Mucosa of descending colon (tissue), 3 donors: ENCODE data around the gene TRIM16. TPM values are rescaled to one million over a fixed set of nuclear protein-coding genes. Genes with fewer than 3 reads are reported as not detected.
"Not testable (repeated sequence)": the region's sequence is repeated elsewhere in the genome, so short reads cannot be mapped to it uniquely, and the experiment has no call there.

Experiments
- ATAC-seq: fragments of 200-7000 bp; cut with Tn5 transposase; one replicate; pipeline ENCODE4 v1.9.1; 2020; ENCODE audit warnings: mild to moderate bottlenecking, moderate library complexity
- DNase-seq, 3 donors: peaks; one replicate each; pipeline ENCODE4 v3.0.0-alpha.2; 2020
- H3K36me3 ChIP-seq: fragments of 200-600 bp; one replicate; pipeline ENCODE4 v1.8.0; 2021; ENCODE audit warnings: low read depth, mild to moderate bottlenecking
- H3K4me1 ChIP-seq: fragments of 200-600 bp; one replicate; pipeline ENCODE4 v1.8.0; 2021; ENCODE audit warnings: low read depth, mild to moderate bottlenecking
- H3K4me3 ChIP-seq: fragments of 200-600 bp; one replicate; pipeline ENCODE4 v1.8.0; 2021; ENCODE audit warnings: mild to moderate bottlenecking
- H3K9me3 ChIP-seq: fragments of 200-600 bp; one replicate; pipeline ENCODE4 v1.8.0; 2021; ENCODE audit warnings: mild to moderate bottlenecking
- intact Hi-C, 2 donors: fragments of 100-400 bp; cut with DNase I in 1 of 2; cut with micrococcal nuclease in 1 of 2; formaldehyde crosslinking; loops; one replicate each; pipeline versions ENCODE4 v1.11.0 to v1.11.1; 2022; cut with DNase I, micrococcal nuclease
- long read RNA-seq, 2 donors: library from polyadenylated mRNA; unstranded; transcript quantifications; one replicate each; pipeline ENCODE4 v2.0.0, GENCODE V29; 2019 to 2021
- total RNA-seq, 3 donors: library from RNA; stranded (reverse); fragmentation: NEBNext Ultra II Directional in 2 of 3; extraction: Animal tissue kit (Norgen Biotek cat#: 25700) in 2 of 3; gene quantifications; one replicate each; pipeline versions ENCODE4 v1.2.1 to v1.2.4, GENCODE V29; 2021 to 2023
- donor health status: DM: no; HTN: no; CAD: no; lungs with moderate emphysema.
- donor health status: DM: no; HTN: no; CAD: no.
- donor health status: DM: no; HTN: yes; CAD: no.

TRIM16 gene
- total RNA-seq, result 10 to 100 TPM; 20.1 to 22.8 (median 21.9) TPM
- long read RNA-seq, donor 1, transcript TRIM16-211 (5 exons, 1,979 nt), result major isoform, 6 of 27 reads
- long read RNA-seq, donor 1, partial matches to known transcripts, result 14 of 27 reads
- long read RNA-seq, donor 1, other reads (novel, unspliced or antisense), result 7 of 27 reads
- long read RNA-seq, donor 2, partial matches to known transcripts, result 14 of 19 reads
- long read RNA-seq, donor 2, other reads (novel, unspliced or antisense), result 5 of 19 reads

DNA sequence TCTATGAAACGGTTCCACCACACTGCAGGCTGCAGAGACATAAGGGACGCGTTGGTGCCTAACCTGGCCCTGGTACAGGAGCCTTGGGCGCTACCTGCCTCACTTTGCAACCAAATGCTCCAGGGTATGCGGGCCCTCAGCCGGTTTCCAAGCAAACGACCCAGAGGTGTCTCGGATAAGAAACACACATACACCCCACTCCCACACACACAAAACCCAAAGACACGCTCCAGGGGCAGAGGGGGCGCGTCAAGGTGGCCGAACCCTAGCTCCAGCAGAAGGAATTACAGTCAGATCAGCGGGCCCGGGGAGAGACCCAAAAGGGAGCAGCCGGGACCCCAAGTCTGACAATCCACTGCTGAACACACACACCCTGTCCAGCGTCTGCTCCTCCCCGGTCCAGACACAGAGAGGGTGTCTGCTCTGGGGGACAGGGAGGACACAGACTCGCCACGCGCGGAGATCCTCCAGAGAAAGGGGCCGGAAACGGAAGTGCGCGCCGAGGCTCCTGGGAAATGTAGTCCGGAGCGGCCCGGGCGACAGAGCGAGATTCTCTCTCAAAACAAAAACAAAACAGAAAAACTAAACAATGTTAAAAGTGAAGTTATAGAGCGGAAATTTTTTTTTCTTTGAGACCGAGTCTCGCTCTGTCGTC lies at the start of gene TRIM16:
Gene TRIM16, minus strand, starts transcription at position 488 of the 655 bp plus-strand sequence. CDS start 32,702 bp downstream, outside the sequence.
- H3K4me1 ChIP-seq, H3K36me3 ChIP-seq, H3K9me3 ChIP-seq, intact Hi-C loops: not testable (repeated sequence)
- peak within 1 kb of the TSS; percentile 17 for H3K4me3 ChIP-seq
- ATAC-seq (peak; percentile 89), DNase-seq (peak; percentile 88 to 90 (median 89))

DNA sequence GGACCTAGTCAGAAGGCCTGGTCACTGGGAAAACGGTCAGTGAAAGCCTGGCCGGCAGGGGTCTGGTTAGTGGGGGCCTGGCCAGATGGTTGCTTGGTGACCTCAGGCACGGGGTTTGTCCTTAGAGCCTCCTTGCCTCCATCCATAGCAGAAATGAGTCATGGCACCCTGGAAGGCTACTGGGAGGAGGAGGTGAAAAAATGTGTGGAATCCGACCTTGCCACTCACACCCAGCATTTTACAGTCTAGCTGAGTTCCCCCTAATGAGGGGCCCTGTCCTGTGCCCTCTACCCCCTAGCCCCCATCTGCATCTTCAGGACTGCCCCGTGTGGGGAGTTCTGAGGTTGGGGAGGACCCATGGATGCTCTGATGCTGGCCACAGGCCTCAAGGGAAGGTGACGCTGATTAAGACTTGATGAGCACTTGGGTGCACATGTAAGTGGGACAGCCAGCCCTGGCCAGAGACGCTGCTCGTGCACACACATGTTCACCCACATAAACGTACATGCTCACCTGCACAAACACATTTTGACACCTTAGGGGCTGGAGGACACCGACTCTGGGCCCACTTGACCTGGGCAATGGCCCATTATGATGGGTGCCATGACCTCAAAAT lies 49.2 kb upstream of the TRIM16 start:
- H3K36me3 ChIP-seq, DNase-seq, H3K4me3 ChIP-seq, intact Hi-C loops, H3K4me1 ChIP-seq, H3K9me3 ChIP-seq, ATAC-seq: not testable (repeated sequence)

DNA sequence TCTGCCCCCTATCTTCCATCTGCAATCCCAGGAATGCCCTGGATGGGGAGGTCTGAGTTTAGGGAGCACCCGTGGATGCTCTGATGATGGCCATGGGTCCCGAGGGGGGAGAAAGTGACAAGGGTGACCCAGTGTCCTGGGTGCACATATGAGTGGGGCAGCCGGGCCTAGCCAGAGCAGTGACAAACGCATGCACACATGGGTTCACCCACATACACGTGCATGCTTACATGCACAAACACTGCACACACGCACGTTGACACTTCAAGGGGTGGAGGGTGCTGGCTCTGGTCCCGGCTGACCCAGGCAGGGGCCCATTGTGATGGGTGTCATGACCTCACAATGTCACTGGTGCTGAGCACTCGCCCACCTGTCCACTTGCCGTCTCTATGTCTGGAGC lies 47.8 kb upstream of the TRIM16 start, which contains the start of gene TBC1D26:
Gene TBC1D26, plus strand, starts transcription at position 384 of the 400 bp plus-strand sequence. CDS start 3,066 bp downstream, outside the sequence.
- intact Hi-C loops, H3K36me3 ChIP-seq, DNase-seq, ATAC-seq, H3K4me1 ChIP-seq, H3K4me3 ChIP-seq, H3K9me3 ChIP-seq: not testable (repeated sequence)

DNA sequence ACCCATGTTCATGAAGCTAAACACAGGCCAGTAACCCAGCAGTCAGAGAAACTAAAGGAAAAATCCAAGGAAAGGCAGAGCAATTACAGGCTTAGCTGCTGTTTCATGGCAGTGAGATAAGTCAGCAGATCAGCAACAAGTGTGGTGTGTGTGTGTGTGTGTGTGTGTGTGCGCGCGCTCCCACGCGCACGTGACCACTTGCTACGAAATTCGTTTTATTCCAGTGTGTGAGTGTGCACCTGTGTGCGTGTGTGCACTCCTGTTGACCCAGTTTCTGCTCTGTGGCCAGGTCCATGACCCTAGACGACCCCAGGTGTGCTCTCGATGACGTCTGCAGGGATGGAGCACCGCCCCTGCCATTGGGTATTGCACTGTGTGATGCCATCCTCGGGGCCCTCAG lies 46.4 kb upstream of the TRIM16 start:
- ATAC-seq, H3K4me3 ChIP-seq, H3K4me1 ChIP-seq, intact Hi-C loops, H3K36me3 ChIP-seq, DNase-seq, H3K9me3 ChIP-seq: not testable (repeated sequence)

DNA sequence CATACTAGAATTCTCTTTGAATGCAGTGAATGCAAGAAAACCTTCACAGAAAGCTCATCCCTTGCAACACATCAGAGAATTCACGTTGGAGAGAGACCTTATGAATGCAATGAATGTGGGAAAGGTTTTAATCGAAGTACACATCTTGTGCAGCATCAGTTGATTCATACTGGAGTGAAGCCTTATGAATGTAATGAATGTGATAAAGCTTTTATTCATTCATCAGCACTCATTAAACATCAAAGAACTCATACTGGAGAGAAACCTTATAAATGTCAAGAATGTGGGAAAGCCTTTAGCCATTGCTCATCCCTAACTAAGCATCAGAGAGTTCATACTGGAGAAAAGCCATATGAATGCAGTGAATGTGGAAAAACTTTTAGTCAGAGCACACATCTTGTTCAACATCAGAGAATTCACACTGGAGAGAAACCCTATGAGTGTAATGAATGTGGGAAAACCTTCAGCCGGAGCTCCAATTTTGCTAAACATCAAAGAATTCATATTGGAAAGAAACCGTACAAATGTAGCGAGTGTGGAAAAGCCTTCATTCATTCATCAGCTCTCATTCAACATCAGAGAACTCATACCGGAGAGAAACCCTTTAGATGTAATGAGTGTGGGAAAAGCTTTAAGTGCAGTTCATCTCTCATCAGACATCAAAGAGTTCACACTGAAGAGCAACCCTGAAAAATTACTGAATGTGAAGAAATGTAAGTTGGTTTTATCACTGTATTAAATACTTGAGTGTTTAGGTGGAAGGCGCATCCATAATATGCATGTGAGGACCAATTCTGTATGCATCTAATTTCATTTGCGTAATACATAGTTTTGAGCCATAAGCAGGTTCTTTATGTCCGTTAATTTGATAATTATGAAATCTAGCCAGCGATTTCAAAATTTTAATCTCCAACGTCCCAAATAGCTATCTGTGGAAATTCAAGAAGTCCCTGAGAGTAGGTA lies 32.8 kb upstream of the TRIM16 start:
- intact Hi-C loops, H3K36me3 ChIP-seq, DNase-seq, H3K4me1 ChIP-seq, ATAC-seq, H3K4me3 ChIP-seq: not testable (repeated sequence)
- H3K9me3 ChIP-seq, result peaks cover 53% of the 10 kb centered on the region

DNA sequence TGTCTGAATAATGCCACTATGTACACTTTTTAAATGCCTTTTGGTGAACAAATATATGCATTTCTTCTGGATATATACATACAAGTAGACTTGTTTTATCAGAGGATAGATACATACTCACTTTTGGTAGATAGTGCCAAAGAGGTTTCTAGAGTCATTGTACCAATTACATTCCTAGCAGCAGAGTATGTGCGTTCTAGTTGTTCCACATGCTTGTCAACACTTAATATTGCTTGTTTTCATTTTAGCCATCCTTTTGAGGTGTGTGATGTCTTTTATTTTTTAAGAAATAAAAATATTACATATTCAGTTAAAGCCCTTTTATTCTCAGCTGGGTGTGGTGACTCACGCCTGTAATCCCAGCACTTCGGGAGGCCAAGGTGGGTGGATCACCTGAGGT lies 24.8 kb upstream of the TRIM16 start:
- ATAC-seq, H3K36me3 ChIP-seq, H3K4me1 ChIP-seq, H3K4me3 ChIP-seq, DNase-seq, intact Hi-C loops: not testable (repeated sequence)
- peaks cover 41% of the 10 kb centered on the region for H3K9me3 ChIP-seq

DNA sequence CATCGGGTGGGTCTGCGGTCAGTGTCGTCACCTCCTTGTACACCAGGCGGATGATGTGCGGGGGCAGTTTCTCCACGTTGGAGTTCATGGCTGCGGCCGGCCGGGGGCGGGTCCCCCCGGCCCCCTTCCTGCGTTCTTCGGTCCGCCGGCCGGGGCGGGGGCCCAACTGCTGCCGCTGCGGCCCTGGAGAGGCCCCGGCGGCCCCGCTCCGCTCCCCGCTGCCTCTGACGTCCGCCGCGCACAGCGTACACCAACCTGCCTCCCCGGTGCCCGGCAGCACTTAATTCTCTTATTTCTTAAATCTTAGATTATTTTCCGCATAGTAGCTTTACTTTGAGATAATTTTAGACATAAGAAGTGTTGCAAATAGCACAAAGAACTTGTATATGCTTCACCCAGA lies 20.7 kb upstream of the TRIM16 start:
- DNase-seq, H3K36me3 ChIP-seq, intact Hi-C loops, ATAC-seq, H3K4me1 ChIP-seq, H3K4me3 ChIP-seq: not testable (repeated sequence)
- peaks cover 26% of the 10 kb centered on the region for H3K9me3 ChIP-seq

DNA sequence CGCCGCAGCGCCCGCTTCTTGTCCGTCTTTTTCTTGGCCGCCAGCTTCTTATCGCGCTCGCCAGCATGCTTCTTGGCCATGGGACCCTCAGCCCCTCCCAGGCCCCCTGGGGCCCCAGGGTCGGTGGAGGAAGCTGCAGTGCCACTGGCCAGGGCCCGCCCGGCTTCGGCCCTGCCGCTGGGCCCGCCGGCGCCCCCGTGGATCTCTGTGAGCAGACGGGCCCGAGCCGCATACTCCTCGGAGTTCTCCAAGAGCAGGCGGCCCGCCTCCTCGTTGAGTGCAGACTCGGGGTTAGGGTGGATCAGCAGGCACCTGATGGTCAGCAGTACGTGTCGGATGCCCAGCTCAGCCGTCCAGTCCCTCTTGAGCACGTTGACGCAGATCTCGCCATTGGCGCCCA lies 20.1 kb upstream of the TRIM16 start:
- peaks cover 26% of the 10 kb centered on the region for H3K9me3 ChIP-seq
- intact Hi-C loops, ATAC-seq, DNase-seq, H3K36me3 ChIP-seq, H3K4me1 ChIP-seq, H3K4me3 ChIP-seq: not testable (repeated sequence)

DNA sequence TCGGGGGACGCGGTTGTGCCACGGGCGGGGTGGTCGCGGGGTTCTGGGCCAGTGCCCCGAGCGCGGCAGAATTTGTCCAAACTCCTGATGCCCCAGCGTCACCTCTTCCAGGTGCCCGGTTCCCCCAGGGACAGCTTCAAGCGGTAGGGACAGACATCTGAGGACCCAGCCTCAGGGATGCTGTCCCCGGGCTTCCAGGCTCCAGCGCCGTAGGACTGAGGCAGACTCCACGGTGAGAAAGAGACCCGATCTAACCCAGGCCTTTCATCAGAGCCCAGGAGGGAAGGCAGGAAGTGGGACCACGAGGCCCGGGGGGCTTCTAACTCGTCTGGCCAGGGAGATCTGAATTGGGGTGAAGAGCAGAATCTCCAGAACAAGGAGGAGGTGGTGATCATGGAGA lies 15.8 kb upstream of the TRIM16 start:
- H3K36me3 ChIP-seq, H3K9me3 ChIP-seq, DNase-seq, intact Hi-C loops, H3K4me1 ChIP-seq: not testable (repeated sequence)
- peak; percentile 41 for ATAC-seq
- peak overlapping the region; percentile 7 for H3K4me3 ChIP-seq

DNA sequence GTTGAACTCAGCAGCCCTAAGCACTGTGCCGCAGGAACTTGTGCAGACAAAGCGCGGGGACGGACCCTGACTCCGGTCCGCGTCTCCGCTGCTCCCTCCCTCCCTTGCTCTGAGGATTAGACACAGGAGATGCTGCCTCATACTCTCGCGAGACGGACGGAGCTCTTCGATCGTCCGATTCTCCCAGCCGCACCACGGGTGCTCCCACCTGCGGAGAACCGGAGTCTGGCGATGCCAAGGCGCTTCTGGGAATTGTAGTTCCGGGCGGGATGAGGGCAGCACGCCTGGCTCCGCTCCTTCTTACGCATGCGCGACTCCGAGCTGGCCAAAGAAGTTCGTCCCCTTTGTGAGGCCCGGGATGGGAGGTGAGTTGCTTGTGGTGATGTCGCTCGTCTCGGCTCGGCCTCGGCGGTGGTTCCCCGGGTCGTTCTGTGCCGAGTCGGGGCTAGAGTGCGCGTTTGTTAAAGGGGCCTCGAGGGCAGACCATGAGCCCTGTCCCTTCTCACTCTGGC lies 15.4 kb upstream of the TRIM16 start, which contains the start of gene ZNF286A:
Gene ZNF286A, plus strand, starts transcription at position 340 of the 512 bp plus-strand sequence. CDS start 578 bp downstream, outside the sequence.
- intact Hi-C loops, H3K9me3 ChIP-seq, H3K4me1 ChIP-seq, H3K36me3 ChIP-seq: not testable (repeated sequence)
- peak within 1 kb of the TSS; percentile 7 for H3K4me3 ChIP-seq
- DNase-seq (peak; percentile 97 to 99 (median 99)), ATAC-seq (peak; percentile 100)

DNA sequence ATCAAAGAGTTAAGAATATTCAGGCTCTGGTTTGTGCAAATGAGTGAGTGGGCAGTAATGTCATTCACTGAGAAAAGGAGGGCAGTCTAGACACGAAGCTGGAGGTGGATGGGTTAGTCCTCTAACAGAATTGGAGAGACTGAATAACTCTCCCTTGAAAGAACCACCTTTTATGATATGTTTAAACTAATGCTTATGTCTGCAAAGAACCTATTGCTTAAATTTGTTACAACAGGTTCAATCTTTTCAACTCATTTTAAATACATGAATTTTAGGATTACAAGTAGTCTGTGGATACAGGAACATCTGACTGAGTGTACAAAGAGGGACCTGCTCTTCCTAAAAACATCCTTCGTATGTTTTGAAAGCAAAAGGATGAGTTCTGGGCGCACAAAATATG lies 14.9 kb upstream of the TRIM16 start:
- ATAC-seq, H3K4me1 ChIP-seq, H3K36me3 ChIP-seq, H3K4me3 ChIP-seq, H3K9me3 ChIP-seq, intact Hi-C loops, DNase-seq: not testable (repeated sequence)

DNA sequence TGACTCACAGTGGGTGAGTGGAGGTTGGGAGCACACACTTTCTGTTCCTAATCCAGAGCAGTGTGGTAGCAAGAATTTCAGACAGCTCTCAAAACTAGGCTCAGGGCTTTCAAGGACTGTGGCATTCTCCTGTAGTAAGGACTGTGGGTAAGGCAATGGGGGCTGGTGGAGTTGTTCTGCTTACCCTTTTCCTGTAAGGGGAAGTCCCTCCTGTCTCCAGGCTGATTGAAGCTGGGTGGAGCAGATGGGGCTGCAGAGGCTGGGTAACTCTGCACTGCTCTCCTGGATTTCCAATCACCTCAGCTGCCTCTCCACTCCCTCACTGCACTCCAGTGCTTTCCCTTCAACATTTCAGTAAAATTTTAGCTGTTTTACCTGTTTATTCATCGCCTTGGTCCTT lies 3.4 kb upstream of the TRIM16 start:
- H3K4me1 ChIP-seq, H3K4me3 ChIP-seq, H3K36me3 ChIP-seq, H3K9me3 ChIP-seq, DNase-seq, ATAC-seq, intact Hi-C loops: not testable (repeated sequence)

DNA sequence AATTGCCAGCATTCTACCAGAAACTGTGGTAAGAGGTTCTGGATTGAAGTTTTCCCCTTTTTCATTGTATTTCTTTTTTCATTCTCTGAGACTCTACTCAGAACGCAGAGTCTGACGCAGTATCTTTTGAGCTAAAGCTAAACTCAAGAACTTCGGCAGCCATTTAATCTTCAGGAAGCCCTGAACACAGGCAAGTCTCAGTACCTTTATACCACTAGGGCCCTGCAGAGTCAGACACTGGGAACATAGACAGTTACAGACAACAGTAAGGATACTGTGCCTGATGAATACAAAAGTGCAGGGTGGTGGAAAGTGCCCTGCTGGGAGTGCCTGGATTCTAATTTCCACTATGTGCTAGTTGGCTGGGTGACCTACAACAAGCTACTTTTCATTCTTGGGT lies 976 bp downstream of the TRIM16 start:
- DNase-seq, H3K4me1 ChIP-seq, H3K36me3 ChIP-seq, H3K4me3 ChIP-seq, ATAC-seq, intact Hi-C loops, H3K9me3 ChIP-seq: not testable (repeated sequence)
